Activated T-cell treated with anti-CD3 and anti-CD28 coated beads for 1 hour (primary cell): ENCODE results near the gene FASN.

Source experiments
- DNase-seq: peaks from one replicate; pipeline ENCODE4 v3.0.0-alpha.2; 2020; ENCODE audit warnings: low read depth

Gene FASN

GRCh38 chr17:82087961-82088837, 9.8 kb downstream of the FASN start:
- DNase-seq: no peak

DNA sequence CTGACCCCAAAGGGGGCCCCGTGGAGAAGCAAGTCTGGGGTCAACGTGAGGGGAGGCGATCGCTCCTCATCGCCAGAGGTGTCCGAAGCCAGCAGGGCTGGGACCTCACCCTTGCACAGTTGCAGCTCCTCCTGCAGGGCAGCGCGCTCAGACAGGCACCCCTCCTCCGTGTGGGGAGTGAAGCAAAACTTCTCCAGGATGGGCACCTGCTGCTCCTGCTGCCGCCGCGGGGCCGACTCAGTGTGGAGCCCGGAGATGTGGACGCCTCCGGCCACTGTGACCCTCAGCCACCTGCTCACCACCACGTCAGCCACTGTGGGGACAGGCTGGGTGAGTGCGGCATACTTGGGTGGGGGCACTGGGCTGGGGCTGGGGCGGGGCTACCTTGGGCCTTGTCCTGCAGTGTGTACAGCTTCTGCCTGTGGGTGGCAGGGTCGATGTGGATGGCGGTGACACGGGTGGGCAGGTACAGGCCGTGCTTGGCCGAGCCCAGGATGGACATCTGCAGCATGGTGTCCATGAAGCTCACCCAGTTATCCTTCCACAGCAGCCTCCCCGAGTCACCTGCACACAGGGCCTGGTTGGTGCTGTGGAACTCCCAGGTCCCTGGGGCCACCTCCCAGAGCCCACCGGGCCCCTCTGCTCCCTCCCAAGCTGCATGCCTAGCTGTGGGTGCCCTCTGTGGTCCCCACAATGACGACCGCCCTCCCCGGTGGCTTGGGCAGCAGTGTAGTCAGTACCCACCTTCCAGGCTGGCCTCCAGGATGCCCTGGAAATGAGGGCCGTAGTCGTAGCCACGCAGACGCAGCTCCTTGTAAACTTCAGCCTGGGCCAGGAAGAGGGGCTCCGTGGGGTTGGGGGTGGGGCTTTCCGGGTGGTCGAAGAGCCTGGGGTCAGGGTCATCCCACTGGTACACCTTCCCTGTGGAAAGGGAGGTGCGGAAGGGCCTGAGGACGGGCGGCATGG, 10.8 kb downstream of the FASN start:
- no peak for DNase-seq

- DNase-seq: no peak
These were observed 11.9 kb downstream of the FASN start for GRCh38 chr17:82085931-82086764.

GRCh38 chr17:82085031-82085861, 12.8 kb downstream of the FASN start:
- no peak for DNase-seq

DNA sequence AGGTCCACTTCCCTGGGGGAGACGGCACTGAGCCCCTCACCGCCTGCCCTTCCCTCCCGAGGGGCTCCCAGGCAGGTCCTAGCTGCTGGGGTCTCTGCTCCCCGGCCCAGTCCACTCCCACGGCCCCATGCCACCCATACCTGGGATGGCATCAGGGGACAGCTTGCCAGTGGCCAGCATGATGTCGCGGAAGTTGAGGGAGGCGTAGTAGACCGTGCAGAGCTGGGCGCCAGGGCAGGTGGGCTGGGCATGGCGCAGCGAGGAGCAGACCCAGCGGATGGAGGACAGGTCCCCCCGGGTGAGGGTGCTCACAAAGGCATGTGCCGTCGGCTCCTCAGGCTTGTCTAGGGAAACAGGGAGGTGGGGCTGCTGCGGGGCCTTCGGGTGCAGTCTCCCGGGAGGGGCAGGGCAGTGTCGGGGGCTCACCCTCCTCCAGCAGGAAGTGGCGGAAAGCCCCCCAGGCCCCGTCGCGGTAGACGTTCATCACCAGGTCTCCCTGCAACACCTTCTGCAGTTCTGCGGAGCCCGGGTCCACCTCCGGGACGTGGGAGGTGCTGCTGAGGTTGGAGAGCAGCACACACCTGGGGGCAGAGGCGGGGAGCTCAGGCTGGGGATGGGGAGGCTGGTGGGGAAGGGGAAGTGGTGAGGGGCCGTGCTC, 13.5 kb downstream of the FASN start:
- DNase-seq: no peak

DNA sequence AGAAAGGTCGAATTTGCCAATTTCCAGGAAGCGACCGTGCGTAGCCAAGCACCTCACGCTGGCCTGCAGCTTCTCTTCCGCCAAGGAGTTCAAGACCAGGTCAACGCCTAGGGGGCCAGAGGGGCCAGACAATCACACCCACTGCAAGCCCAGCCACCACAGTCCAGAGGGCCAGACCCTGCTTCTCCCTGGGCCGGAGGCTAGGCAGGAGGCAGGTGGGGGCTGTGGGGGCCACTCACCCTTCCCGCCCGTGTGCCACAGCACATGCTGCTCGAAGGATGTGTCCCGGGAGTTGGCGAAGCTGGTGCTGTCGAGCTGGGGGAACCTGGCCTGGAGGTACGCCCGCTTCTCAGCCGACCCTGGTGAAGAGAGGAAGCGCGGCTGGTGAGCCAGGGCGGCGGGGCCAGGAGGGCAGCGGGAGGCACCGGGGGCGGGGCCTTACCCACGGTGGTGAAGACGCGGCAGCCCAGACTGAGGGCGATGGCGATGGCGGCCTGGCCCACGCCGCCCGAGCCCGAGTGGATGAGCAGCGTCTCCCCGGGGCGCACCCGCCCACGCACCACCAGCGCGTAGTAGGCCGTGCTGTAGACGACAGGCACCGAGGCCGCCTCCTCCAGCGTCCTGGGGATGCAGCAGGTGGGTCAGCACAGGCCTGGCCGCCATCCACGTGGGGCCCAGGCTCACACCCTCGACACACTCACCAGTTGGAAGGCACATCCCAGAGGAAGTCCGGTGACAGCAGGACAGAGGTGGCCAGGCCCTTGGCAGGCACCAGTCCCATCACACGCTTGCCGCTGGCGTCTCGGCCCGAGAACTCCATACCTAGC, 14.3 kb downstream of the FASN start:
- DNase-seq: no peak

GRCh38 chr17:82083009-82083408, 15.0 kb downstream of the FASN start:
- no peak for DNase-seq

GRCh38 chr17:82082456-82082855, 15.6 kb downstream of the FASN start:
- no peak for DNase-seq

DNA sequence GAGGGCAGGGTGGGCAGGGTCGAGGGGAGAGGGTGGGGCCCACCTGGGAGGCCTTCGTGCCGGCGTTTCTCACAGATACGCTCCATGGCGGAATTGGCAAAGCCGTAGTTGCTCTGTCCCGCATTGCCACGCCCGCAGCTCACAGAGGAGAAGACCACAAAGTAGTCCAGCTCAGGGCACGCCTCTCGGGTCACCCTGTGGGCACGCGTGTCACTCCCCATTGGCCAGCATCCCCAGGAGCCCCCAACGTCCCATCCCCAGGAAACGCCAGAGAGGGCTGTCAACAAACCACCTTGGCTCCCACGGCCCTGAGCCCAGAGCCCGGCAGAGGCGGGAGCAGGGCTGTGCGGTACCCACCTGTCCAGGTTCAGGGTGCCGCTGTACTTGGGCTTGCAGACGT, 16.1 kb downstream of the FASN start:
- no peak for DNase-seq

DNA sequence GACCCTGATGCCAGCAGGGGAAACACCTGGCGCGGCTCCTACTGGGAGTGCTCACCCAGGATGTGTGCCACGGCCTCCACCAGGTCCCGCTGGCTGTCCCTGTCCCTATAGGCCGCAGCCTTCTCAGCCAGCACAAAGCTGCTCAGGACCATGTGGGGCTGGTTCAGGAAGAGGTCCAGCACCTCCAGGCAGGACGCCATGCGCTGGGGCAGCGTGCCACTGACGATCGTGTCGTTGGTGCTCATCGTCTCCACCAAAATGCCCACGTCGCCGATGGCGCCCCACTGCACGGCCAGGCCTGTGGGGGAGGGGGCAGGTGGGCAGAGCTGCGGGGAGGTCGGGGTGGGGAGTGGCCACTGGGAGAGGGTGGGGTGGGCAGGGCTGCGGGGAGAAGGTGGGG, 16.5 kb downstream of the FASN start:
- DNase-seq: no peak

DNA sequence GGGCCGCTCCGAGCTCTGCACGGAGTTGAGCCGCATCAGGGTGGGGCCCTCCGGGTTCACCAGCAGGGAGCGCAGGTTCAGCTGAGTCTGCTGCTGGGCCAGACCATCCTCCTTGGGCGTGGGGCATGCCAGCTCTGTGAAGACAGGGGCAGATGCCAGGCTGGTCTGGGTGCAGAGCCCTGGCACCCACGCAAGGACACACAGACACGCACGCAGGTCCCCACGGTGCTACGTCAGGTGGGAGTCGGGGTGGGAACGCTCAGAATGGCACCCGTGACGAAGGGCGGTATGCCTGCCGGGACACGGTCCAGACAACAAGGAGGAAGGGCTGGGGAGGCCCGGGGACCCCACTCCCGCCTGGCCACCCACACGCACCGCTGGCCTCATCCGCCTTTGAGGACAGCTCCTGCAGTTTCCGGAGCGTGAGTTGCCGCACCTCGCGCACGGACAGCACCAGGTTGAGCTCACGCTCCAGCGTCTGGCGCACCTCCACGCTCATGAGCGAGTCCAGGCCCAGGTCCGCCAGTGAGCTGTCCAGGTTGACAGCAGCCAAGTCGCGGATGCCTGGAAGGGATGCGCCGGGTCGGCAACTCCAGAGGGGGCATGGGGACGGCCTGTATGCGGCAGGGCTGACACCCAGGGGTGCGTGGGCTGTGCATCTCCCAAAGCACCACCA, 17.1 kb downstream of the FASN start:
- DNase-seq: no peak

DNA sequence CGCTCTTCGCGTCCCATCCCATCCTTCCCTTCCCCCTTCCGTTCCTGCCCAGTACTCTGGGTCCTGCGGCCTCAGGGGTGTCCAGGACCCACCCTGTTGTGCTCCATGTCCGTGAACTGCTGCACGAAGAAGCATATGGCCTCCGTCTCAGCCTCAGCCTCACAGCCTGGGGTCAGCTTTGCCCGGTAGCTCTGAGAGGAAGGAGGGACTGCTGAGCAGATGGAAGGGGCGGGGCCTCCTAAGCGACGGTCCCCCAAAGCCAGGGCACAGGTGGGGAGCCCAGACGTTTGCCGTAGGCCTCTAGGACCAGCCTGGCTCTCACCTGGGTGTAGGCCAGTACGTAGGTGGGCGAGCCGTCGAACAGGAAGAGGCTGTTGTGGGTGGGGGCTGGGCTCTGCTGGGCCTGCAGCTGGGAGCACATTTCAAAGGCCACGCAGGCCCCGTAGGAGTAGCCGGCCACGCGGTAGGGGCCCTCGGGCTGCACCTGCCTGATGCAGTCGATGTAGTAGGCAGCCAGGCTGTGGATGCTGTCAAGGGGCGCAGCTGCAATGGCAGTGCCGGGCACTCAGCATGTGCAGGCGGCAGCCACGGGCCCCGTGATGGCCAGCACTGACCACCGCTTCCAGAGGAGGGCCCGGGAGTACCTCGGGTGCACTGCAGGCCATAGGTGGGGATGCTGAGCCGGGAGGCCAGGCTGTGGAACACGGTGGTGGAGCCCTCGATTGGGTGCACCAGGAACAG, 17.8 kb downstream of the FASN start:
- no peak for DNase-seq

DNA sequence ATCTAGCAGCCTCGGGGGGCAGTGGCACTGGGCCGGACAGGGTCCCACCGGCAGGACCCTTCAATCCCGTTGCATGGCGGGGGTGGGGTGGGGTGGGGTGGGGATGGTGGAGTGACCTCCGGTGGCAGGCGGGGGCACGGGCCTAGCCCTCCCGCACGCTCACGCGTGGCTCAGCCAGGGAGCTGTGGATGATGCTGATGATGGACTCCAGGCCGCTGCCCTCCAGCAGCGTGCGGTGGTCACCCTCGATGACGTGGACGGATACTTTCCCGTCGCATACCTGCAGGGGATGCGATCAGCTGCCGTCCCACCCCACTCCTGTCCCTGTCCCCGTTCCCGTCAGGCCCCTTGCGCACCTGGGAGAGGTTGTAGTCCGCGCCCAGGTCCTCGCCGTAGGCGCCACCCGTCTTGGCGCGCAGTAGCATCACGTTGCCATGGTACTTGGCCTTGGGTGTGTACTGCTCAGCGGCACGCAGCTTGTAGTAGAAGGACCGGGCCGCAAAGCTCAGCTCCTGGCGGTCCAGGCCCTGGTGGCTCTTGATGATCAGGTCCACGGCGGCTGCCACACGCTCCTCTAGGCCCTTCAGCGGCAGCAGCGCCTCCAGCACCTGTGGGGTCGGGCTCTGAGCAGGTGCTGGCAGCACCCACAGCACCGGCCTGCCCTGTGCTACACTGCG, 18.9 kb downstream of the FASN start:
- no peak for DNase-seq

GRCh38 chr17:82078433-82078832, 19.6 kb downstream of the FASN start:
- no peak for DNase-seq

- DNase-seq: no peak
These were observed 20.2 kb downstream of the FASN start for GRCh38 chr17:82077617-82078358.

DNA sequence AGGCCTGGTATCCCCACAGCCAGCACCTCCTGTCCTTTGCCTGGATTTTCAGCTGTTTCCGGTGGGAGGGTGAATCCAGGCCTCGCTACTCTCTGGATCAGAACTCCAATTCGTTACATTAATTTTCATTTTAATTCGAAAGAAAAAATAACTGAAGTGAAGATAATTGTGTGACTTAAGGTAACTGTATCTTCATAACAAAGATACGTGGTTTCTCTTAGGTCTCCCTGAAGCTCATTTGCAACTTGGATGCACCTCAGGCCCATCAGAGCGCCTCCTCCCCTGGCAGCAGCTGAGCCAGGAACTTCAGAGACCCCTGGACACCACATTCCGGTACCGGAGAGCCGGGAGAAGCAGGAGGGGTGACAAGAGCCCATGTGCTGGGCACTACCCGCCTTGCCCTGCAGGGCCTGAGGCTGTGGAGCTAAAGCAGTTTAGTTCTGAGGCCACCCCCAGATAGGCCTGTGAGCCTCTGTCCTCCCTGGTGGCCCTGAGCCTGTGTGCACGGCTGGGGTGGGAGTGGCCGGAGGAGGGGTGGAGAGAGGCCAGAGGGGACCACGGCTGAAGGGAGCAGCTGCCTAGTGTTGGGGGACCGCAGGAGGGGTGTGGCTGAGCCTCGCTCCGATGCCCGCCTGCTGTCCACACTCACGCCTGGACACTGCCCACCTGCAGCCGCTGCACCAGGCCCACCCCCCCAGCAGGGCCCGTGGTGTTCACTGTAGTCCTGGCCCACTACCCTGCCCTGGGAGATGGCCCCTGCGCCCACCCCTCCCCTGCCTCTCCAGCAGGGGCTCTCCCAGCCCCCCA, 21.0 kb downstream of the FASN start:
- no peak for DNase-seq
